HG03558 (cell line): ENCODE data around the gene ATP8B1.

Experiments
- ATAC-seq: cut with Tn5 transposase; IDR thresholded peaks from one replicate; pipeline ENCODE4 v1.9.1; 2021; ENCODE audit warnings: moderate number of reproducible peaks; ENCODE audit not compliant: unreplicated experiment; ENCODE audit errors: extremely low read depth

Gene ATP8B1

DNA sequence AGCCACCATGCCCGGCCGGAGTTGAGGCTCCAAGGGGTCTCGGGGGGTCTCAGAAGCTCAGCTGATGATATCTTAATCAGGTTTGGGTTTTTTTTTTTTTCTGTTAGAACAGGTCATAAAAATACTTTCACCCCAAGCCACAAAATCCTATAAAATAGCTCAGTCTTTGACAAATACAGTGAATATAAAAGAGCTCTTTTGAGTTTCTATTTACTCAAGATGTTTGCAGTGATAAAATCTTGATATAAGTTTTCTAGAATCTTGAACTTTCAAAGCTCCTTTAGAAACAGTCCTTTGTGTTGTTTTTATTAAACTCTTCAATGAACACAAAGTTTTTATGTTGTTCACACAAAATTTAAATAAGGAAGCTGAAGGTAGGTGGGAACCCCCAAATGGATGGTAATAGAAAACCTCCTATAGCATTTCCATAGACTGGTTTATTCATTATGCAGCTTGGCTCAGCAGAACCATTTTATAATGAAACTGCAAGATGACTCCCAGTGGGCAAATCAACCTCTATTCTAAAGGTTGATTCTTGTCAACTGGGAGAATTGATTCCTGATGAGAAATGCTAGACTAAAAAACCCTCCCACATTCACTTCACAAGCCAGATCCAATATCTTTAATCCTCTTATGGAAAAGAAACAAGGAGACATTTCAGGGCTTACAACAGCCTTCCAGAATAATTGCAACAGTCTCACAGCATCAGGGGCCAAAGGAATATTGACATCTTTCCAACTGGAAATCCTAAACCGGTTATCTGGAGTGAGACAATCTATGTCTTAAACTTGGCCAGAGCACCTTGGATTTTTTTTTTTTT lies 167.9 kb downstream of the ATP8B1 start:
- no peak for ATAC-seq

DNA sequence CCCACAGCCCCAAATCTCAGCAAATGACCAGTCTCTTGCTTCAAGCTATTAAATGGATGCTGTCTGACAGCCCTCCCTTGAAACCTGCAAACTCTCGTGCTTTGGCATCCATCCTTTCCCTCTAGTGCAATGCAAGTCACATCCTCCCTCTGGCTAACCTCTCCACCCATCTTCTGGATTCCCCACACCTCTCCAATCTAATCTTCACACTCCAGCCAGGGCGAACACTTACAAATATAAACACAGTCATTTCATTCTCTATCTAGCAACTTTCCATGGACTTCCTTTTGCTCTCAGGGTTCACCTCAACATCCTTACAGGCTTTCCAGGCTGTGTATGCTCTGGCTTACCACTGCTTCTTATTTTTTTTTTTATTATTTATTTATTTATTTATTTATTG lies 171.4 kb downstream of the ATP8B1 start:
- ATAC-seq, result no peak

DNA sequence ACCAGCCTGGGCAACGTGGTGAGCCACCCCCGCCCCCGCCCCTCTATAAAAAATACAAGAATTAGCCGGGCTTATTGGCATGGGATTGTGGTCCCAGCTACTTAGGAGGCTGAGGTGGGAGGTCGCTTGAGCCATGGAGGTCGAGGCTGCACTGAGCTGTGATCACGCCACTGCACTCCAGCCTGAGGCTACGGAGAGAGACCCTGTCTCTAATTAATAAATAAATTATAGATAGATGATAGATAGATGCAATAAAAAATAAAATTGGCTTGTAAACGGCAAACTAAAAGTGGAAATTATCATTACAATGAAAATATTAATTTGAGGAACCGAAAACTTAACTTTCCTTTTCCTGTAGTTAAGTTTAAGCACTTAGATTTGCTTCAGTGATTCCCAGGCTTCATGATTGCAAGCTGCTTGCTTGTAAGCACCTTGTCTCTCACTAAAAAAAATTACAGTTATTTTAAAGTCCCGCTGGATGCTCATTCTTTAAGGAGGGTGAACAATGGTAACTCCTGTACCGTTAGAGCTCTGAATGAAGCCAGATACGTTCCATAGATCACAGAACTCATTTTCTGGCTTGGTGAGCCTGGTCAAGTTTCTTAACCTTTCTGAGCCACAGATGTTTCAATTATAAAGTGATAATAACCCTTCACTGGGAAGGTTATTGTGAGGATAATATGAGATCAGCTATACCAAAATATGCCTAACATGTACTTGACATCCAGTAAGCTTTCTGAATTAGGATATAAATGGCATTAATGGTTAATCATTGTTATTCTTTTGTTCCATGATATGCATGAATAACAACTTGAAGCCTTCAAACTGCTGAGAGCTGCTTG lies 172.1 kb downstream of the ATP8B1 start:
- ATAC-seq, result no peak

DNA sequence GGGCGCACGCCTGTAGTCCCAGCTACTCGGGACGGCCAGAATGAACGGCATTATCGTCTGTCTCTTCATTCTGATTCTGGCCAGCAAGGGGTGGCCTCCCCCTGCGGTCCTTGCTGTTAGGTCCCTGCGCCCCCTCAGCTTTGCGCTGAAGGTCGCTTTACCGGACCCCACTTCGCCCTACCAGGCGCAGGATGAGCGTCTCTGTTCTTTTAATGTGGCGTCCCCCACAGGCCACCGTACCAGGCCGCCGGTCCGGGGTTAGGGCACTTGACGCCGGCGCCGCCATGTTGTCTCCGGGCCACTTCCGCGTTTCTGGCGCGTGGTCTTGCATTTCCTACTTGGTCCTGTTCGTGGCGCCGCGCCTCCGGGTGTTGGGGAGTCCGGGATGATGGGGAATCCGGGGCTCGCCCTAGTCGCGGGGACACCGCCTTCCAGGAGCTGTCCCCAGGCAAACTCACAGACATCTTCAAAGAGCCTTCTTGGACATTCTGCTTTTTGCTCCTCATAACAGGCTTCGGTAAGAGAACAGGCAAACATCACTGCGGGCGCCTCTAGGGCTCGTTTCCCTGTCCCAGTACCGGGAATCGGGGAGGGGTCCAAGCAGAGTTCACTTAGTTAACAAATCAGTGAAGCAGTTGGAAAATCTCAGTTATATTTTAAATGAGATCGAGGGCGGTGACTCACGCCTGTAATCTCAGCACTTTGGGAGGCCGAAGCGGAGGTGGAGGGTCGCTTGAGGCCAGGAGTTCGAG lies 172.9 kb downstream of the ATP8B1 start:
- ATAC-seq, result peak; percentile 57

DNA sequence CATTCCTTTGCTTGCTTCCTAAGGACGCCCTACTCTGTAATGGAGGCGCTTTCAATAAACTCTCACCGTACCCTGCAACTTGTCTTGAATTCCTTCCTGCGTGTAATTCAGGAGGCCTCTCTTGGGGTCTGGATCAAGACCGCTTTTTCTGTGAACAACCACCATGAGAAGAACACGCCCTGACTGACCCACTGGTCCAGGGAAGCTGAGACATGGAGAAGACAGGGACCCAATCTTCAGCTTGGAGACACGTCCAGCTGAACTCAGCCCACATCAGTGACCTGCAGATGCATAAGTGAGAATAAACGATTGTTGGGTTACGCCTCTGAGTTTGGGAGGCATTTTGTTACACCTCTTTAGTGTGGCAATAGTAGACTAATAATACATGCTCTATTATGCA lies 173.7 kb downstream of the ATP8B1 start:
- no peak for ATAC-seq

DNA sequence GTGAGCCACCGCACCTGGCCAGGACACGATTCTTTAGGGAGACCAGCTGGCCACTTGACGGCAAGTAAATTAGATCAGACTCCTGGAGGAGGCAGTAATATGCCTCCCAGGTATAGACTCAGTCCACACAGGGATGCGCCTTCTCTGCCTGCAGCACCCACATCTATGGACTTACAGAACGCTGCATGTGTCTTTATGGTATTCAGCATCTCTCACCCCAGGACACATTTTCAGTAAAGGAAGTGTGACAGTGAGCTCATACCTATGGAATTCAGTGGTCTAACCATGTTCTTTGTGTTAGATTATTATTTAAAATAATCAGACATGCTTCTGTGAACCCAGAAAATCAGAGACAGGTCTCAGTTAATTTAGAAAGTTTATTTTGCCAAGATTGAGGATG lies 175.6 kb downstream of the ATP8B1 start:
- ATAC-seq, result no peak

DNA sequence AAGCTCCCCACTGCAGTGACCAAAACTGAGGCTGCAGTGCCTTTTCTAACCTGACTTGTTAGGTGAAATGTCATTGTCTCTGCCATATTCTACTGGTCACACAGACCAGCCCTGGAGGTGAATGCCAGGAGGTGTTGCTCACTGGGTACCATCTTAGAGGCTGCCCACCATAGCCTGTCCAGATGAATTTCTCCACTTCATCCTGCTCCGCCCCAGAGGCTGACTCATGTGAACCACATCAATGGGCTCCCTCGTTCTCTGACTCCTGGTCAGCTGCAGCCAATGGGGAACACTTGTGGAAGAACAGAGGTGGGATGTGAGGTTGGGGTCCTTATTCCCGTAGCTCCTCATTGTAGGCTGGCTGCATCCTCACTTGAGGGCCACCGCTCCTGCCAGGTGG lies 178.1 kb downstream of the ATP8B1 start:
- ATAC-seq, result no peak

DNA sequence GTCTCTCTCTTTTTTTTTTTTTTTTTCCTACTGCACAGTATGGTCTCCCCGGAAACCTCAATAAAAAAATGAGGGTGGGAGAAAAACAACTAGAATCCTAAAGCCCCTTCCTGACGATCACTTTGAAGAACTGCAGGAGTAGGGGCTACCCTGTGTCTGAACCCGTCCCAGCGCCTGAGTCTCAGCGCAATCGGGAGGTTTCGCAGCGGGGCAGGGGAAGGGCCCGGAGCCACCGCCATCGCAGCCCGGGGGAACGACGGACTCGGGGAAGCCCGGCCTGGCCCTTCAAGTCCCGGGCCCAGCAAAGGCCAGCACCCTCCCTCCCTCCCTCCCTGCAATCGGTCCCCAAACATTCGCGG lies 181.9 kb downstream of the ATP8B1 start:
- no peak for ATAC-seq

DNA sequence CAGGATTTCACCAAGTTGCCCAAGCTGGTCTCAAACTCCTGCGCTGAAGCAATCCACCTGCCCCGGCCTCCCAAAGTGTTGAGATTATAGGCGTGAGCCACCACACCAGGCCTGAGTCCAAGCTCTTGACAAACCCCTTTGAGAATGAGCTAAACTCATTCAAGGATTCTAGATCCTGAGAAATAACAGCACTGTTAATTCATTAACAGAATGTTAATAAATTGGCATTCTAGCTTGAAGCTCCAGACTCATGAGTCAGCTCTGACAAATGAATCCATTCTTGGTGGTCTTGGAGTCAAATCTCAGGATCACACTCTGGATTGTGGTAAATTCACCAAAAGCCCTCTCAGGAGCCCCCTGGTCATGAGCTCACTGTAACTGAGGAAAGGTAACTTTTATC lies 183.2 kb downstream of the ATP8B1 start:
- no peak for ATAC-seq

DNA sequence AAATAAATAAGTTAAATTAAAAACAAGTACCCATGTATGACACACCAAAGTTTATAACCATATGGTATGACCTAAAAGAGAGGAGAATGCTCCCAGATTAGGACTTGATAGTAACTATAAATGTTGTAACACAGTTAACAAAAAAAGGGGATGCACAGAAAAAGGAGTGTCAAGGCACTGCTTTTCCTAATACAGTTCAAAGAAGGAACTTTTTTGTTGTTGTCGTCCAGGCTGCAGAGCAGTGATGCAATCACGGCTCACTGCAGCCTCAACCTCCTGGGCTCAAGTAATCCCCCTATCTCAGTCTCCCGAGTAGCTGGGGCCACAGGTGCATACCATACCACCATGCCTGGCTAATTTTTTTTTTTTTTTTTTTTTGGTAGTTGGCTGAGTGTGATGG lies 184.2 kb downstream of the ATP8B1 start:
- ATAC-seq, result no peak

DNA sequence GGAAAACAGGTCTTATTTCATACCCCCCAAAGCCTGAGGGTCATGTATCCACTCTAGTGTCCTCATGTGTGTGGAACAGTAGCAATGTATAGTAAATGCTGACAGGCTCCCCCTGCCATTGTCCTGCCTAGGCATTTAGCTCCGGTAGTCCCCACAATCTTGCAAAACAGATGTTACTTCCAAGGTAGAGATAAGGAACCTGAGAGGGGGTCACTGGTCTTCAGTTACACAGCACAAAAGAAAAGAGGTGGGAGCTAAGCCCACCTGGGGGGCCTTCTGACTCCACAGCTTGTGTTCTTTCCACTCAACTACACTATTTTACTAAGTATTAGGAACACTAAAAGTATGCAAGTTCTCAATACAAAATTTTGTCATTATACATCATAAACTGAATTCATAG lies 199.2 kb downstream of the ATP8B1 start:
- no peak for ATAC-seq
